ENCODE results near the gene TSHR. TPM values are rescaled to one million over a fixed set of nuclear protein-coding genes. Genes with fewer than 3 reads are reported as not detected.
A peak's percentile ranks its signal among the peaks of the same experiment; 100 is the strongest.

The TSHR gene
- total RNA-seq, 1 donor from 2014 or later, result not detected

DNA sequence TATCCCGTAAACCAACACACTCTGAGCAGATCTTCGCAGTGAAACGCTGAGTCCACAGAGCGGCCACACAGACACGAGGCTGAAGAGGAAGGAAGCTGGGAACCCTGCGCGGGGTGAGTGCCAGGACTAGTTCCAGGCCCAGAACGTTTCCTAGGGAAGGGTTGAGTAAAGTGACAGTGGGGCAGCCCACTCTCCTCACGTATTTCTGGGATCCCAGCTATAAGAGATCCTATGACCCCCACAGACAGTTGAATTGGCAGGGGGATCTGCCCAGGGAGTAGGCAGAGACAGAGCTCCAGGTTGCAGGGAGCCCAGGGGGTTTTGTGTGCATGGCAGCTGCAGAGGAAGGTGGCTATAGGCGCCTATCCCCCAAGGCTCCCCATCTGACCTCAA is 214.3 kb downstream of the TSHR start:
- peak overlapping the region; percentile 93 for H3K4me3 Mint-ChIP-seq (ENCODE audit: low read depth)
- H3K36me3 Mint-ChIP-seq (ENCODE audit: insufficient read depth), result no peaks in the 10 kb centered on the region
- DNase-seq (ENCODE audit: low spot score, unreplicated experiment), result no peak
- peaks cover 5% of the 10 kb centered on the region for H3K4me1 Mint-ChIP-seq (ENCODE audit: low read depth)
- TF ChIP-seq, protein P1, sequence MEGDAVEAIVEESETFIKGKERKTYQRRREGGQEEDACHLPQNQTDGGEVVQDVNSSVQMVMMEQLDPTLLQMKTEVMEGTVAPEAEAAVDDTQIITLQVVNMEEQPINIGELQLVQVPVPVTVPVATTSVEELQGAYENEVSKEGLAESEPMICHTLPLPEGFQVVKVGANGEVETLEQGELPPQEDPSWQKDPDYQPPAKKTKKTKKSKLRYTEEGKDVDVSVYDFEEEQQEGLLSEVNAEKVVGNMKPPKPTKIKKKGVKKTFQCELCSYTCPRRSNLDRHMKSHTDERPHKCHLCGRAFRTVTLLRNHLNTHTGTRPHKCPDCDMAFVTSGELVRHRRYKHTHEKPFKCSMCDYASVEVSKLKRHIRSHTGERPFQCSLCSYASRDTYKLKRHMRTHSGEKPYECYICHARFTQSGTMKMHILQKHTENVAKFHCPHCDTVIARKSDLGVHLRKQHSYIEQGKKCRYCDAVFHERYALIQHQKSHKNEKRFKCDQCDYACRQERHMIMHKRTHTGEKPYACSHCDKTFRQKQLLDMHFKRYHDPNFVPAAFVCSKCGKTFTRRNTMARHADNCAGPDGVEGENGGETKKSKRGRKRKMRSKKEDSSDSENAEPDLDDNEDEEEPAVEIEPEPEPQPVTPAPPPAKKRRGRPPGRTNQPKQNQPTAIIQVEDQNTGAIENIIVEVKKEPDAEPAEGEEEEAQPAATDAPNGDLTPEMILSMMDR (IDR thresholded peaks at IDR 0.05; ENCODE audit: unreplicated experiment), result no peak
- peak overlapping the region; percentile 99 for H3K27ac Mint-ChIP-seq
- no peaks in the 10 kb centered on the region for H3K27me3 Mint-ChIP-seq
- no peaks in the 10 kb centered on the region for H3K9me3 Mint-ChIP-seq (ENCODE audit: low read depth)

DNA sequence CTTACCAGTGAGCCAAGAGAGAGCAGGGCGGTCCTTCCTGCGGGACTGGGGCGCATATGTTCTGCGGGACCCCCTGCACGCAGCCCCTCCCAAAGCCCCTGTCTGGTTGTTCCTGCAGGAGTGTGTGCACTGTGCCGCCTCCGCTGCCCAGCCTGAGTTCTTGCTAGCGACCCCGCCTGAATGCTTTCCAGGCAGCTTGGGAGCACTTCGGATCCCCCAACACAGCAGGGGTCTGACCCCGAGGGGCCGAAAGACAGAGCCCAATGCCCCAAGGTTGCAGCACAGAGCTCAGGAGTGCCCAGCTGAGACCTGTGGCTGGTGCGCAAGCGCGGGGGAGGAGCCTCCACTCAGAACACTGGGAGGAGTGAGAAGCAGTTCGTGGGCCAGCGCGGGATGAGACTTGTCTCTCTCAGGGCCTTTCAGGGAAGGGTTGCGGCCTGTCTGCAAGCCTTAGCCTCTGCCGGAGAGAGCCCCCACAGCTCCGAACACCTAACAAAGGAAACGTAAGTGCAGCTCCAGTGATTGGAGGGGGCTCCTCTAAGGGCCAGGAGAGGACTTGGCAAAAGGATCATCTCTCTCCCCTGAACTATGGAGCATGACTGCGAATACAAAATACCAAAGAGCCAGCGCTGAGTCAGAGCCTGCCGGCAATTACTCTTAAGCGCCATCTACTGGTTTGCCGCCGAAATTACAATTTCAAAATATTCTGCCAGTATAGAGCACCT is 214.8 kb downstream of the TSHR start:
- no peaks in the 10 kb centered on the region for H3K36me3 Mint-ChIP-seq (ENCODE audit: insufficient read depth)
- H3K9me3 Mint-ChIP-seq (ENCODE audit: low read depth), result no peaks in the 10 kb centered on the region
- peaks cover 5% of the 10 kb centered on the region for H3K4me1 Mint-ChIP-seq (ENCODE audit: low read depth)
- TF ChIP-seq, protein P1 (IDR thresholded peaks at IDR 0.05; ENCODE audit: unreplicated experiment), result peak; percentile 93
- peak overlapping the region; percentile 93 for H3K4me3 Mint-ChIP-seq (ENCODE audit: low read depth)
- DNase-seq (ENCODE audit: low spot score, unreplicated experiment), result peak; percentile 68
- no peaks in the 10 kb centered on the region for H3K27me3 Mint-ChIP-seq
- H3K27ac Mint-ChIP-seq, result peak overlapping the region; percentile 99

DNA sequence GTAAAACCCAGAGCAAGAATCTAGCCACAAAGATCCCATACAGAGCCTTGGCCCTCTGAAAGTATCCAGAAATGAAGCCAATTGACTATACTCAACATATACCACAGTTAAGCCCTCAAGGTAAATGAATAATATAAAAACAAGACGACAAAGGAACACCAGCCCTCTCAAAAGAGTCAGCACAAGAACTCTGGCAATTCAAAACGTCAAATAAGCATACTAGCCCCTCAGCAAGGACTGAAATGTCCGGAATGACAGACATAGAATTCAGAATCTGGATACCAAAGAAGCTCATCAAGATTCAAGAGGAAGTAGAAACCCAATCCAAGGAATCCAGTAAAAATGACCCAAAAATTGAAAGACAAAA is 215.4 kb downstream of the TSHR start:
- TF ChIP-seq, protein P1 (IDR thresholded peaks at IDR 0.05; ENCODE audit: unreplicated experiment), result no peak
- DNase-seq (ENCODE audit: low spot score, unreplicated experiment), result no peak
- peaks cover 5% of the 10 kb centered on the region for H3K4me1 Mint-ChIP-seq (ENCODE audit: low read depth)
- peak overlapping the region; percentile 99 for H3K27ac Mint-ChIP-seq
- H3K9me3 Mint-ChIP-seq (ENCODE audit: low read depth), result no peaks in the 10 kb centered on the region
- H3K27me3 Mint-ChIP-seq, result no peaks in the 10 kb centered on the region
- H3K4me3 Mint-ChIP-seq (ENCODE audit: low read depth), result peak overlapping the region; percentile 93
- H3K36me3 Mint-ChIP-seq (ENCODE audit: insufficient read depth), result no peaks in the 10 kb centered on the region

DNA sequence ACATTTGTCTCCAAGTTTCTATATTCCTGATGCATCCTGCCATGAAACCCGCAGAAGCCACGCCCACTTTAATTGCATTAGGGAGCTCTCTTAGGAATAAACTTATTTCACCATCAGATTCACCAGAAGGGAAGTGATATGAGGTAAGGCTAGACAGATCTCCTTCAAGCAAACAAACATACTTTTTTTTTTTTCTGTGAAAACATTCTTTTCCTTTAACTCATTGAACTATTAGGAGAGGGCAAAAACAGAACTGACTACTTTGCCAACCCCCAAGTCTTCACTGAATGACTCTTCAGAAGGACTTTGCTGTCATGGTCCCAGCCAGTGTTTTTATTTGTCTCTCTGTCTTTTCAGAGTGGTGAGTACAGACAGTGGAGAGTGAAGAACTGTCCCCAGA is 216.9 kb downstream of the TSHR start:
- H3K9me3 Mint-ChIP-seq (ENCODE audit: low read depth), result no peaks in the 10 kb centered on the region
- TF ChIP-seq, protein P1 (IDR thresholded peaks at IDR 0.05; ENCODE audit: unreplicated experiment), result no peak
- no peak for DNase-seq (ENCODE audit: low spot score, unreplicated experiment)
- no peak overlapping the region for H3K4me3 Mint-ChIP-seq (ENCODE audit: low read depth)
- H3K4me1 Mint-ChIP-seq (ENCODE audit: low read depth), result peaks cover 5% of the 10 kb centered on the region
- H3K27ac Mint-ChIP-seq, result no peak overlapping the region
- no peaks in the 10 kb centered on the region for H3K36me3 Mint-ChIP-seq (ENCODE audit: insufficient read depth)
- H3K27me3 Mint-ChIP-seq, result no peaks in the 10 kb centered on the region

DNA sequence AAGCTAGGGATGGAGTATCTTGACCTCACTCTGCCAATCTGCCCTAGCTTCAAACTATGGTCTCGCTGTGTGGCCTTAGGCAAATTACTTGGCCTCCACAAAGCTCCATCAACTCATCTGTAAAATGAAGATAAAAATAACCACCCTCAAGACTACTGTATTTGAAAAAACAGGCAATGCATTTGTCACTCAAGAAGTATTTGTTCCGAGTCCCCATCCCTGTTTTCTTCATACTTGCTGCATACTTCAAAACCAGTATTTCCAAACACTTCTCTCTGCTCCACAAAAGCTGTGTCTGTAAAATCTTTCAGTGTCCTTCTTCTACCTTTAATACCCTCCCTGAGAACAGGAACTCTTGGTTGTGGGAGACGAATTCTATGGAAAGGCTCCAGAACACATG is 217.5 kb downstream of the TSHR start:
- Mint-ChIP-seq H3K27ac (no peak overlapping the region), H3K27me3 (no peaks in the 10 kb centered on the region), H3K4me1 (ENCODE audit: low read depth) (peaks cover 5% of the 10 kb centered on the region), H3K36me3 (ENCODE audit: insufficient read depth) (no peaks in the 10 kb centered on the region), H3K4me3 (ENCODE audit: low read depth) (no peak overlapping the region), H3K9me3 (ENCODE audit: low read depth) (no peaks in the 10 kb centered on the region)
- no peak for DNase-seq (ENCODE audit: low spot score, unreplicated experiment)
- TF ChIP-seq, protein P1 (IDR thresholded peaks at IDR 0.05; ENCODE audit: unreplicated experiment), result no peak
